Subcutaneous adipose tissue (tissue), 4 donors: ENCODE measurements around the gene PEX5L. TPM values are rescaled to one million over a fixed set of nuclear protein-coding genes. Genes with fewer than 3 reads are reported as not detected.

Source experiments
- total RNA-seq, 4 donors: library from RNA; depleted of rRNA; stranded (reverse); fragments of >200 nt; gene quantifications; one replicate each; pipeline ENCODE4 v1.1.0, GENCODE V29; 2016
- TF ChIP-seq, protein P1 (sequence below): fragments of 450-650 bp; IDR thresholded peaks from one replicate; pipeline ENCODE4 v1.5.1; 2016; ENCODE audit warnings: low read depth, mild to moderate bottlenecking, control low read depth, antibody characterized with exemption, moderate library complexity

PEX5L gene
- total RNA-seq, 4 donors from 2014 or later, result under 0.01 to 0.34 TPM; not detected in 2

DNA sequence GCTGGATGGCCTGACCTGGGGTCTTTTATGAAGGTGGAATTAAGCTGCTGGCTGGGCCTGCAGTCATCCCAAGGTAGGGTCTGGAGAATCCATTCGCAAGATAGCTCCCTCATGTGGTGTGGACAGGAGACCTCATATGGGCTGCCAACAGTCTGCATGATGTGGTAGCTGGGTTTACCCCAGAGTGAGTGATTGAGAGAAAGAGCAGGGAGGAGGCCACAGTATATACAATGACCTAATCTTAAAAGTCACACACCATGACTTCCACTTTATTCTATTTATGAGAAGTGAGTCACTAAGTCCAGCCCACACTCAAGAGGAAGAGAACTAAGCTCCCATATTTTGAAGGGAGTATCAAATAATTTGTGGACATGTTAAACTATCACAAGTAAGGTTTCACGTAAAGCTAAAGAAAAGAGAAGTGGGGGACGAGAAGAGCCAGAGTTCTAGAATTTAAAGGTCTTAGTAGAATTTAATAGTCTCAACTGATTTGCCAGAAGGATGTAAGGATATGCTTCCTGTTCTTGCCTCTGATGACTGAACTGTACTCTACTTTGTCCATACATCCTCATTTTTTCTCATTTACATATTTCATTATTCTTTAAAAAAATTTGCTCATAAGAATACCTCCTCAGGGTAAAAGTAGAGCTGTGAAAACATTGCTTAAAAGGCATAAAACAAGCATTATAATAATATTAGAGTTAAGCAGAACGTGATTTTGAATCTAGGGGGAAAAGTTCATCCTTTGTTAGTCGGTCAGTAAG, 184.4 kb downstream of the PEX5L start:
- TF ChIP-seq, protein P1, sequence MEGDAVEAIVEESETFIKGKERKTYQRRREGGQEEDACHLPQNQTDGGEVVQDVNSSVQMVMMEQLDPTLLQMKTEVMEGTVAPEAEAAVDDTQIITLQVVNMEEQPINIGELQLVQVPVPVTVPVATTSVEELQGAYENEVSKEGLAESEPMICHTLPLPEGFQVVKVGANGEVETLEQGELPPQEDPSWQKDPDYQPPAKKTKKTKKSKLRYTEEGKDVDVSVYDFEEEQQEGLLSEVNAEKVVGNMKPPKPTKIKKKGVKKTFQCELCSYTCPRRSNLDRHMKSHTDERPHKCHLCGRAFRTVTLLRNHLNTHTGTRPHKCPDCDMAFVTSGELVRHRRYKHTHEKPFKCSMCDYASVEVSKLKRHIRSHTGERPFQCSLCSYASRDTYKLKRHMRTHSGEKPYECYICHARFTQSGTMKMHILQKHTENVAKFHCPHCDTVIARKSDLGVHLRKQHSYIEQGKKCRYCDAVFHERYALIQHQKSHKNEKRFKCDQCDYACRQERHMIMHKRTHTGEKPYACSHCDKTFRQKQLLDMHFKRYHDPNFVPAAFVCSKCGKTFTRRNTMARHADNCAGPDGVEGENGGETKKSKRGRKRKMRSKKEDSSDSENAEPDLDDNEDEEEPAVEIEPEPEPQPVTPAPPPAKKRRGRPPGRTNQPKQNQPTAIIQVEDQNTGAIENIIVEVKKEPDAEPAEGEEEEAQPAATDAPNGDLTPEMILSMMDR, result no peak

DNA sequence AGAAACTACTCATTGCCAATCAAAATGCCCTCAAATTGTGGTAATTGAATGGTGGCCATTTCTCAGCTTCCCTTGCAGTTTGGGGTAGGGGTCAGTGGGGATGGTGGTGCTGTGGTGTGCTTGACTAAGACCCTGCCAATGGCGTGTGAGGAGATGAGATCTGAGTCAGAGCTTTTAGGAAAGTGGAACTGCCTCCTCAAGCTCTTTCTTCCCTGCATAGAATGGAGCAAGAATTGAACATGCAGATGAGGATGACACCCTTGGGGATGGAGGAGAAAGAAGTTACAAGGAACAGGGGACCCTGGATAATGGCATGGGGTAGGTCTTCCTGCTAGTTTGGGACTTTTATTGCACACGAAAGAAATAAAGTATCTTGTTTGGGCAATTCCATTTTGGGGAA, 188.0 kb downstream of the PEX5L start:
- TF ChIP-seq, protein P1, result no peak

DNA sequence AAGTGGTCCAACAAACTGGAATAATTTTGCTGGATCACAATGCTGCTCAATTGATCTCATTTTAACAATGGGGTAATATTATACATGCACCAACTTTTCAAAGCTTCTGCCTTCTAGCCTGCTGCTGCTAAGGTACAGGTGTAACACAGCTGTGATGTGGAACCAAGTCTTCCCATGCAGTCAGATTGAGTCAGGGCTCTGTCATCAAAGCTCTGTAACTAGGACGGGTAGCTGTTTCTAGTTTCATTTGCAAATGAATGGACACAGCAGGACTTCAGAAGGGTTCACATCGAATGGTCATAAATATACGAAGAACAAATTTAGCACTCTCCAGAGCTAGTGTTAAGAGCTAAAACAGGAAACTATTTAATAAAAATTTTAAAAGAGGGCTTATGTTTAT, 194.7 kb downstream of the PEX5L start:
- TF ChIP-seq, protein P1, result no peak

DNA sequence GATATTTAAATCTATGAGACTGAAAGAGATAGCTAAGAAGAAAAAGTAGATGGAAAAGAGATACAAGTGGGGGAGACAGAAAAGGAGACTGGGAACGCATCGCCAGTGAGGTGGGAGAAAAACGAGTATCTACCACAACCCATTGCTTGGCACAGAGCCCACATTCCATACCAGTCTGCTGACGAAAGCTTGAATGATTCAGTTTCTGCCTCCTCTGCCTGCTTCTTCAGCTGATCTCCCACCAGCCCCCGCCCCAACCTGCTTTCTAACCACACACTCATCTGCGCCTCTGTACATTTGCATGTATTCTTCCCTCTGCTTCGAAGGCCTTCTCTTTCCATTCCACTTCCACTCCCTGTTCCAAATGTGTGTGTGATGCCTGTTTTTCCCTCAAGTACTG, 195.8 kb downstream of the PEX5L start:
- TF ChIP-seq, protein P1, result no peak

DNA sequence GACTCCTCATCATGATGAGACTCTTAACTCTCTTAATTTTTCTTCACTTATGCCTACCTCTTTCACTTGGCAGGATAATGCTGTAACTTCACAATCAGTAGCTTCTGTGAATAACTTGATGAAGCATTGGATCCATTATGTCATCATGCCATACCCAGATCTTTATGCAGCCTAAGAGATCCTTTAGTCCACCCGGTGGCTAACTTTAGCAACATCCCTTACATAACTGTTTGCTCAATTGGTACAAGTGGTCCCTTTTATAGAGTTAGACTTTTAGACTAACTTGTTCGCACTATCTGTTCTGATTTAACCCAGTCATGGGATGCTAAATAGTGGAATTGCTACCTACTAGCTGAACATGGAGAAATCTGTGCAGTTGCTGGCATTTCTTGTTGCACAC, 199.4 kb downstream of the PEX5L start:
- TF ChIP-seq, protein P1, result no peak

DNA sequence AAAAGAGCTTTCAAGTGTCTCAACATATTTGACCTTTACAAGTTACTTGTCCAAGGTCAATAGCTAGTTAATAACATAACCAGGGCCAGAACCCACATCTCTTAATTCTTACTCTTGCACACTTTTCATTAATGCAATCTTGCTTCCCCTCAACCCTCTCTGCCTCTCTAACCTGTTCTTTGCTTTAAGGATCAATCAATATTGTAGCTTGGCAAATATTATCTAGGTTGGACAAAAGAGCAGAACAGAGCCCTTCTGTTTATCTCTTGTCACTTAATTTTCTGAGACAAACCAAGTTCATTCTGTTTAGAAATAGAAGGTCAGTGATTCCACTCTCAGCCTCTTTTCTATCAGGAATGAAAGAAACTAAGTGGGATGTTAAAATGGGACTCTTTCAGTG, 203.4 kb downstream of the PEX5L start:
- TF ChIP-seq, protein P1, result no peak

DNA sequence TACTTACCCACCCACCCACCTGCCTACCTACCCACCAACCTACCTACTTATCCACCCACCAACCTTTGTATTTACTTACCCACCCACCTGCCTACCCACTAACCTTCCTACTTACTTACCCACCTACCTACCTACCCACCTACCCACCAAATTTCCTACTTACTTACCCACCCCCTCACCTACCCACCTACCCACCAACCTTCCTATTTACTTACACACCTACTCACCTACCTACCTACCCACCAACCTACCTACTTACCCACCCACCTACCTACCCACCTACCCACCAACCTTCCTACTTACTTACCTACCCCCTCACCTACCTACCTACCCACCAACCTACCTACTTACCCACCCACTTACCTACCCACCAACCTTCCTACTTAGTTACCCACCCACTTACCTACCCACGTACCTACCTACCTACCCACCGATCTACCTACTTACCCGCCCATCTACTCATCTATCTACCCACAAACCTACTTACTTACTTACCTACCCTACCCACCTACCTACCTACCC, 204.3 kb downstream of the PEX5L start:
- TF ChIP-seq, protein P1, result no peak
